Stimulated activated CD8-positive, alpha-beta memory T cell treated with anti-CD3 and anti-CD28 coated beads, Interleukin-7, amount 100 ng/mL, for 48 hours (primary cell): ENCODE data around the gene TUT4.

Experiments
- DNase-seq, 2 donors: peaks; one replicate each; pipeline ENCODE4 v3.0.0-alpha.2; 2020; ENCODE audit warnings: low read depth in 1 of 2; ENCODE audit errors: extremely low read depth in 1 of 2

The TUT4 gene

DNA sequence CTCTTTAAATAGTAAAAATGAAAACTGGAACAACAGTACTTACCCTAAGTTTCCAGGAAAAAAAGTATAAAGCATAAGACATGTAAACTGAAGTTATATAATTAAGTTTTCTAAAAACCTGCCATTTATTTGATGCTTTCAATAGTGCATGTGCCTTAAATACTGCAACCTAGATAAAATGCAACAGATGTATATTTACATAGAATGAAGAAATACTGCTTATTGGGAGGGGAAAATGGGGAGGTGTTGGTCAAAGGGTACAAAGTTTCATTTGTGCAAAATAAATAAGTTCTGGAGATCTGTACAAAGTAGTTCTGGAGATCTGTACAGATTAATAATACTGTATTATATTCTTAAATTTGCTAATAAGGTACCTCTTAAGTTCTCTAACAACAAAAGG, 79.9 kb downstream of the TUT4 start:
- no peak for DNase-seq

DNA sequence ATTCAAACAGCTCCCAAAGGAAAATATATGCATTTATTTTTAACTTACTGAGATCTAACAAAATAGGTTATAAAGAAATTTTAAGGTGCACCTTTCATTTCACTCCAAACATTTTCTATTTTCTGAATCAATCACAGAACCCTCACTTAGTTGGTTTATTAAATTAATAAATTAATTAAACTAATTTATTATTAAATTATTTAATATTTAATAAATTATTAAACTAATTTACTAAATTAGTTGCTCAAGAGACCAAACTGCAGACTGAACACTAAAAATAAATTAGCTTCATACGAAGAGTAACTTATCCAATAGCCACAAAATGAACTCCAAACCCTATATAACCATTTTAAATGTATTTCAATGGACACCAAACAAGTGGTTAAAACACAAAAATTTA, 80.5 kb downstream of the TUT4 start:
- no peak for DNase-seq

DNA sequence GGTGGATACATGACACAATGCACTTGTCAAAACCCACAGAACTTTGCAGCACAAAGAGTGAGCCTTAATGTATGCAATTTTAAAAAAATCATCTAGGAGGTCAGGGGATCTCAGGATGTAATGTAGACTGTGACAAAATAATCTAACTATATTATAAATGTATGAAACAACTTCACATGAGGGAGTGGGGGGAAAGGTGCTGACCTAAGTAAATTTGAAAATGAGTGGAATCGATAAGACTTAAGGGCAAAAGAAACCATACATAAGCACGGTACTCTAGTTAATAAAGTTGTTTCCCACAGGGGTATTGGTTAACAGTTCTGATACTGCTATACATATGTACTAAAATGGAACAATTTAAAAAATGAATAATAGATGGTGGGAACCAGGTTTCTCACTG, 83.8 kb downstream of the TUT4 start:
- DNase-seq = no peak

DNA sequence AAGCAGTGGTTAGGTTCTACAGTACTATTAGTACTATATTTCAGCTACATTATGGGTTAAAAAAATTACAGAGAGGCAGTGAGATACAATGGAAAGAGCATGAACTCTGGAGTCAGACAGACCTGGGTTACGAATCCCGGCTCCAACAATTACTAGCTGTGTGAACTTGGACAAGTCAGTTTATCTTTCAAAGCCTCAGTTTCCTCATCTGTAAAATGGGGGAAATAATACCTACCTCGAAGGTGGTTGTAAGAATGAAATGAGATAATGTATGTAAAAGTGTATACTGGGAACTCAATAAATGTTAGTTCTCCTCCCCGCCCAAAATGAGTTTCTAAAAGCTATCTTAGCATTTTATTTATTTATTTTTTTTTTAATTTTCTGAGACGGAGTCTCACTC, 89.0 kb downstream of the TUT4 start:
- DNase-seq = no peak

DNA sequence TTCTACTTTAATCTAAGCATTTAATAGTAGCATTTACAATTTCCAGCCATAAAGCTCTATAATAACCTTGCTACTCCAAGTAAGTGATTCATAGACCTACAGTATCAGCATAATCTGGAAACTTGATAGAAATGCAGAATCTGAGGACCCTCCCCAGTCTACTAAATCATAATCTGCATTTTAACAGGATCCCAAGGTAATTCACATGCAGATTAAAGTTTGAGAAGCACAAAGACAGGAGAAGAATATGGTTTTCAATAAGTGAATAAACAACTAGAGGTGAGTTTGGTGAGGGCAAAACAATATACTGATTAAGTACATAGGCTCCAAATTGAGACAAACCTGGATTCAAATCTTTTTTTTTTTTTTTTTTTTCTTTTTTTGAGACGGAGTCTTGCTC, 91.1 kb downstream of the TUT4 start:
- no peak for DNase-seq

DNA sequence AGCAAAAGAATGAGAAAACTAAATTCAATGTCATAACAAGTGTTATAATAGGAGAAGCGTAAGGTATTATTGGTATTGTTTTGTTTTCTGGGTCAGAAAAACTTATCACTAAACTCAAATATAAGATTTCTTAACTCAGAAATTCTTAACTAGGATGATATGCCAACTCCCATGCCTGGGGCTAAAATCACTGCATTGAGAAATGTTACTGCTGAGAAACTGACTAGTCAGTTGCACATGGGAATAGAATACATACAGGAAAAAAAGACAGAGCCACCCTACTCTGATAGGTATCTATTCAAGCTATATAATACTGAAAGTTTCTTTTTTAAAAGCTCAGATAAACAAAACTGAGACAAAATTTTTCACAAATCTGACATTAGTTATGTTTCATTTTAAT, 92.2 kb downstream of the TUT4 start:
- no peak for DNase-seq

DNA sequence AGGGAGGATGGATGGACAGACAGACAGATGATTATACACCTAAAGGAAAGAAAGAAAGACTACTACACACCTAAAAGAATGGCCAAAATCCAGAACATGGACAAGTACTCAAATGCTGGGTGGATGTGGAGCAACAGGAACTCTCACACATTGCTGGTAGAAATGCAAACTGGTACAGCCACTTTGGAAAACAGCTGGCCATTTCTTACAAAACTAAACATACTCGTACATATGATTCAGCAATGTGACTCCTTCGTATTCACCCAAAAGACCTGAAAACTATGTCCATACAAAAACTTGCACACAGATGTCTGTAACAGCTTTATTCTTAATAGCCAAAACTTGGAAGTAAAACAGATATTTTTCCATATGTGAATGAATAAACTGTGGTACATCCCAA, 97.2 kb downstream of the TUT4 start:
- no peak for DNase-seq

DNA sequence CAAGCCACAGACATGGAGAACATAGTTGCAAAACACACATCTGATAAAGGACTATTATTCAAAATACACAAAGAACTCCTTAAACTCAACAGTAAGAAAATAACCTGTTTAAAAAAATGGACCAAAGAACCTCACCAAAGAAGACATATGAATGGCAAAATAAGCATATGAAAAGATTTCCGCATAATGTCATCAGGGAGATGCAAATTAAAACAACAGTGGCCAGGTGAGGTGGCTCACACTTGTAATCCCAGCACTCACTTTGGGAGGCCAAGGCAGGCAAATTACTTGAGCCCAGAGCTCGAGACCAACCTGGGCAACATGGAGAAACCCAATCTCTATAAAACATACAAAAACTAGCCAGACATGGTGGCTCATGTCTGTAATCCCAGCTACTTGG, 98.1 kb downstream of the TUT4 start:
- no peak for DNase-seq

DNA sequence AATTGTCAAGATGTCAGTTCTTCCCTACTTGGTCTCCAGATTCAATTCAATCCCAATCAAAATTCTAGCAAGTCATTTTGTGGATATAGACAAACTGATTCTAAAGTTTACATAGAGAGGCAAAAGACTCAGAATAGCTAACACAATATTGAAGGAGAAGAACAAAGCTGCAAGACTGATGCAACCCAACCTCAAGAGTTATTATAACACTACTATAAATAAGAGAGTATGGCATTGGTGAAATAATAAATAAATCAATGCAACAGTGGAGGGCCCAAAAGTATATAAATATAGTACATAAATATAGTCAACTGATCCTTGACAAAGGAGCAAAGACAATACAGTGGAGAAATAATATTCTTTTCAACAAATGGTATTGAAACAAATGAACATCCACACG, 98.8 kb downstream of the TUT4 start:
- DNase-seq = no peak

DNA sequence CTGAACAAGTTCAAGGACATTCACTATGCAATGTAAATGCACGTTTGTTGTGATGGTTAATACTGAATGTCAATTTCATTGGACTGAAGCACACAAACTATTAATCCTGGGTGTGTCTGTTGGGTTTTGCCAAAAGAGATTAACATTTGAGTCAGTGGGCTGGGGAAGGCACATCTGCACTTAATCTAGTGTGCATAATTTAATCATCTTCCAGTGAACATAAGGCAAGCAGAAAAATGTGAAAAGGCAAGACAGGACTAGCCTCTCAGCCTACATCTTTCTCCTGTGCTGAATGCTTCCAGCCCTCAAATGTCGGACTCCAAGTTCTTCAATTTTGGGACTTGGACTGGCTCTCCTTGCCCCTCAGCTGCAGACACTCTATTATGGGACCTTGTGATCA, 108.4 kb downstream of the TUT4 start:
- no peak for DNase-seq

DNA sequence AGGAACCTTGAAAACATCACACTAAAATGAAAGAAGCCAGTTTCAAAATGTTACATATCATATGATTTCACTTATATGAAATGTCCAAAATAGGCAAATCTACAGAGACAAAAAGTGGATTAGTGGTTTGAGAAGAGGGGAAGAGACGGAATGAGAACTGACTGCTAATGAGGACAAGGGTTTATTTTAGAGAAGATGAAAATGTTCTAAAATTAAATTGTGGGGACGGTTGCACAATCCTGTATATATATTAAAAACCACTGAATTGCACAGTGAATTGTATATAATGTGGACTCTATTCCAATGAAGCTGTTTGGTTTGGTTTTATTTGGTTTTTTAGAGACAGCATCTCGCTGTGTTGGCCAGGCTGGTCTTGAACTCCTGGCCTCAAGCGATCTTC, 112.9 kb downstream of the TUT4 start:
- DNase-seq = no peak

DNA sequence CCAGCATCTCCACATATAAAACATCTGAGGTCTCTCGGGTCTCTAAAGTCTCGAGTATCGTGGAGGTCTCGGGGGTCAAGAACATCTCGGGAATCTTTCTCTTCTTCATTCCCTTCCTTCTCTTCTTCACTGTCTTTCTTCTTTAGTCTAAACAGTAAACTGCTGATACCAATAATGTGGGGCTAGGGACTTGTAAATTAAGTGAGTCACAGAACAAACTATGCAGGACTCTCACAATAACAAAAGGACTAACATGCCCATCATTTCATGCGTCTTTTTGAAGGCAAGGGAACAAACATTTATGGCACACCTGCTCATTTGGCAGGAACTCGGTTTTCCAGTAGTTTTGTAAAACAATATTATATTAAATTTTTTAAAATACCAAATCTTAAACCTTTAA, 116.1 kb downstream of the TUT4 start:
- no peak for DNase-seq

DNA sequence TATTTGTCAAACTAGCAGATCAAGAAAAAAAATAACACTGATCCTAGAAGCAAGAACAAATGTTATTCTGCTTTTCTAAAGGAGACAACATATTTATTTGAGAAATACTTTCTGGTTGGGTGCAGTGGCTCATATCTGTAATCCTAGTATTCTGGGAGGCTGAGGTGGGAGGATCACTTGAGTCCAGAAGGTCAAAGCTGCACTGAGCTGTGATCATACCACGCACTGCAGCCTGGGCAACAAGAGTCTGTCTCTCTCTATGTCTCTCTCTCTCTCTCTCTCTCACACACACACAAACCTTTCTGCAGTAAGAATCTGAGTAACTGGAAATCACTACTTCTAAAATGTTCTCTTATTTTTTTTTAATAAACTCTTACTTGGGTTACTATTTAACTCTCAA, 117.2 kb downstream of the TUT4 start:
- DNase-seq = no peak

DNA sequence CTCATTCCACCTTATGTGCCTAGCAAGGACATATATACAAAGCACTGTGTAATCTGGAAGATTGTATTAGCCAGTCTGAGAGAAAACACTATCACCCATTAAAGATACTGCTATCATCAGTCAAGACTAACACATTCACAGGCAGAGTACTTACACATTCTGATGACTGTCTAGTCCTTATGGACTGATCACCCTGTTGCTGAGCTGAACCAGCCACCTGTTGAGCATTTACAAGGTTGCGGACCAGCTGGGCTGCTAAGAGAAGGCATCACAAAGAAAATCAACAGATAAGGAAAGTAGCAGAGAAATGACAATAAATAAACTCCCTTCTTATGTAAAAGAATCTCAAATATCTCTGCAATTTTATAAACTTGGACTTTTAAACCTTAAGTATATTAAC, 117.7 kb downstream of the TUT4 start:
- DNase-seq = no peak

DNA sequence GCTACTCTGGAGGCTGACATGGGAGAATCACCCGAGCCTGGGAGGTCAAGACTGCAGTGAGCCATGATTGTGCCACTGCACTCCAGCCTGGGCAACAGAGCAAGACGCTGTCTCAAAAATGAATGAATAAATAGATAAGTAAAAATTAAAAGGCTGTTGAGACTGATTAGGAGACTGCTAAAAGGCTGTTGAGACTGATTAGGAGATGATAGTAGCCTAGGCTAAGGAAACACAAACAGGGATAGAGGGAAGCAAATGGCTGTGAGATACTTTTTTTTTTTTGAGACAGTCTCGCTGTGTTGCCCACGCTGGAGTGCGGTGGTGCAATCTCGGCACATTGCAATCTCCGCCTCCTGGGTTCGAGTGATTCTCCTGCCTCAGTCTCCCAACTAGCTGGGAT, 120.1 kb downstream of the TUT4 start:
- no peak for DNase-seq

DNA sequence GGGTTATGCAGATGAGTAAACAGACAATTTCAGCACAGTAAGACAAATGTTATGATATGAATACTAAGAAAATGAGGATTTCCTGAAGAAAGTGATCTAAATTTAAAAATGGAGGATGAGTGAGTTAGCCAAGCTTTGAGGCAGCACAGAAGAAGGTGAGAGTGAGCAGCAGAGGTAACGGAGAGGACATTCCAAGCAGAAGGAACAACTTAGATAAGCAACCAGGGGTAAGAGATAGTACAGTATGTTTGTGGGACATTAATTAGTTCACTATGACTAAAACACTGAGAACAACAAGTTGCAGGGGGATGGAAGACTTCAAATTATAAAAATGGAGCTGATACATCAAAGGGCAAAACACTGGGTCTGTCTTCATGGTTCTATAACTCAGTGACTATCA, 125.7 kb downstream of the TUT4 start:
- DNase-seq = no peak

DNA sequence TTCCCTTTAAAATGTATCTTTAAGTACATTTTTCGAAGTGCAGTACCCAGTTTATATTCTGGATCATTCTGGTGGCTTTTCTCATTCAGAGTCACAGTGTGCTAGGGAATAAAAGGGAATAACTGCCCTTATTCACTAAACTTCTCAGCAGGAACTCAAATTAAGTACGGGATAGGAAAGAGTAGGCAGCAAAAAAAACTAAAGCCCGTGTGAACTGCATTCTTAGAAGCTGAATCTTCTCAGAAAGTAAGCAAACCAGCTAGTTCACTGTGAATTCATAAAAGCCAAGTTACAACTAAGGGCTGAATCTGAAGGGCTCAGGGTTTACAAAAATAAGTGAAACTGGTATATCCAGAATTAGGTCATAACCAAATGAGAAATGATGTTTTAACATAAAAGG, 126.5 kb downstream of the TUT4 start:
- no peak for DNase-seq

DNA sequence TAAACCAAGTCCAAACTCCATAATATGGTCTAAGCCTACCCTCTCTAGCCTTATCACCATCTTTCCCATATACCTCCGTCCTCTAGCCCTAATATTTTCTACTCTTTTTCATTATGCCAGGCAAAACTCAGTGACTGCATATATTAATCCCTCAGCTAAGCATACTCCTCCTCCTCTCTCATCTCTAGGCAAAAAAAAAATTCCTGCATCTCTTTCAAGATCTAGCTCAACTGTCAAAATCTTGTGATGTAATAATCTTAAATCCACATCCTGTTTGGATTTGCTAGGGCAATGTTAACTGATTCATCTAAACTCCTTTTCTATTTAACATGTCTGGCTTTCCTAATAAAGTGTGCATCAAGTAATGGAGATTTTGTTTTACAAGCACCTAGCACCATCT, 128.1 kb downstream of the TUT4 start:
- no peak for DNase-seq

DNA sequence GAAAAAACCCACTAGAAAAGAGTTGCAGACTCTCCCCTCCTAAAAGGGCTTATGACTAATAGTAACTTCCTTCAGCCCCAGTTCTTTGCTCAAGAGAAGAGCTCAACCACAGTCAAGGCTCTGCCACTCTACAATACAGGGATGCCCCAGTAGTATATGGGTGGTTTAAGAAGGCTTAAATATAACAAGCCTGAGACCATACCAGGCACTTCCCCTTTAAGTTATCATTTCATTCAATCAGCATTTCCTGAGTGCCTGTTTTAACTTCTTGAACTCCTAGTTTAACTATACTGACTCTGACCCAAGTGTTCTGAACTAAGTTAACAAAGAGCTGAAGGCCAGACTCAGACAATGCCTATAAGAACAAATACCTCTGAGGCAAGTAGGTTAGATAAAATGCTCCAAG, 128.7 kb downstream of the TUT4 start:
- DNase-seq = no peak

DNA sequence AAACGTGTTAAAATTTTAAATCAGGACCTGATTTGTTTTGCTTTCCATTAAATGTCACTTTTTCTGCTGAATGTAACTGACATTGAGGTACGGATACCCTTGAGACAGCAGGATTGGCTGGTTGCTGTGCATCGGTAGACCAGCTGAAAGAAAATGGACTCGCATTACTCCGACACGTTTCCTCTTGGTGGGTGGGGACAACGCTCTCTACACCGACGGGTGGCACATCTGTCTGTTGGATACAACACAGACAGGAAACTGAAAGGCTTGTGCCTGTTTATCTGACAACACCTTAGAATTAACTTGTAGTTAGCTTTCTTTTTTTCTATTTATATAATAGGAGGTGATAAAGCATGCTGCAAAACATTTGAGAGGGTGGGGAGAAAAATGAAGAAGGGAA, 129.1 kb downstream of the TUT4 start:
- peak; percentile 18 to 39 for DNase-seq

DNA sequence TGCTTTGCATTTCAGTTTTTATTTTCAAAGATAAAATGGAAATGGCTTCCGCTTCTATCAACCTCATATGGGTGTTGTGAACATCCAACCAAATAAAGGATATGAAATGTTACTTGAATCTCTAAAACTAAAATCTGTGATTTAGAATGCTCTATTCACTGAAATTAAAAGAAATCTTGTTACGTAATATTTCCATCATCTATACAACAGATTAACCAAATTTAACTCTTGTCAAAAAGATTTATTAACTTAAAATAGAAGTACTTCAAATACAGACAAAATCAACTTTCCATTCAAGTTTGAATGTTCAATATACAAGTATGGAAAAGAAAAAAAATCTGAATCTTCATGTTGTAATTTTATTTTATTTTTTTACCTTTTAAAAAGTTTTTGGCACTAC, 129.8 kb downstream of the TUT4 start:
- DNase-seq = no peak

DNA sequence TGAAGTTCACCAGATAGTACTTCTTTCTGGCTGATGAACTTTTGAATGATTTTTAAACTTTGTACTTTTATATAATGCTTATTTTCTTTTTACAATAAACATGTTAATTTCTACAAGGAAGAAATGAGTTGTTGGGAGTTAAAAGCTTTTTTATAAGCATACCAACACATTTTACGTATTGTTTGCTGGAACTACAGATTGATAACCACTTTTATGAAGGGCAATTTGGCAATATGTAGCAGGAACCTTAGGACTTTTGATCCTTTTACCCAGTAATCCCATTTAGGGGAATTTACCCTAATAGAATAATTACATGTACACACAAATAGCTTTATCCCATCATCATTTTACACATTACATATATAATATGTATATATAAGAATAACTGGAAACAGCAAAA, 132.2 kb downstream of the TUT4 start:
- no peak for DNase-seq

DNA sequence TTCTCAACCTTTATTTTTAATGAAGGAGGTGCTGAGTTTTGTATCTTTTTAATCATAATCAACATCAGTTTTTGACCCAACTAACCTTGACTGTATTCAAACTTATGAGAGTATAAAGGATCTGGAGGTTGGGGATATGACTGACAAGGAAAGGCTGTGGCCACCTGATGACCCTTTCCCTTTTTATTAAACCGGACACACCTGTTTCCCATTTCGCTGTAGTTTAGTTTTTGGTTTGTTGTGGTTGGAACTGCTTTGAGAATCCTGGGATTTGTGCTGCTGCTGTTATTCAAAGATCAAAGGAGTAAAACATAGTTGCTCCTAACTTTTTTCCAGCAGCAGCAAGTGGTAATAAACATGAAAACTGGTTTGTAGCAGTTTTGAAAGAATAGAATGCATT, 136.1 kb downstream of the TUT4 start:
- DNase-seq = no peak

DNA sequence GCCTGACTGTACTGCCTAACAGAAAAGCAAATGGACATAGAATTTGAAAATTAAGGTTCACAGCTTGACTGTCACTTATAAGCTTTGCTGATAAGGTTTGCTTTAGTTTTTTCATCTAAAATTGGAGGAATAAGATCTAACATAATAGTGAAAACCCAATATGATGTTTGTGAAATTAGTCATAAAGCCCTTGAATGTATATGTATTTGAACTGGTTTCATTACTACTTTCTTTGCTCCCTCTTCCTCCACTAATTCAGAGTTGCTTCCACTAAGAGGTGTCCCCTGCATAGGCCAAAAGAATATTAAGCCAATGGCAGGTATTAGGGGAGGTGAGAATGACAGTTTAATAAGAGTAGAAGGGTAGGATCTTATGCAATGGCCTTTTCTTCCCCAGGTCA, 137.9 kb downstream of the TUT4 start:
- DNase-seq = no peak
